Measurements from ENCODE around the gene DENND1A.
"Not testable (repeated sequence)": the region's sequence is repeated elsewhere in the genome, so short reads cannot be mapped to it uniquely, and the experiment has no call there.

Gene DENND1A

DNA sequence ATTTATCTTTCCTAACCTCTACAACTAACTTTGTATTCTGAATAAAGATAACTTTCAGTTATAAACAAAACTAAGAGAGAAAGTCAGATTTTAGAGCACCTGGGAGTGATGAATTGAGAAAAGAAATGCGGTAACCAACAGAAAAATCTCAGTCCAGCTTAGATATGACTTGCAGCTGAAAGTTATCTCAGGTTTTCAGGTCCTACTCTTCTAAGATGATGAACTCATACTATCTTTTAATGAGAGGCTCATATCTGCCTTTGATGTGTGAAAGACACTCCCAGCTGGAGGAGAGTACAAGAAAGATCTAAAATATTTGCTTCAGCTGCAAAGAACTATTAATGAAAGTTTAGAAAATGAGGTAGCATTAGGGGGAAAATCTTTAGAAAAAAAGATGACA lies 190.5 kb downstream of the DENND1A start:
- DNase-seq (ENCODE audit: extremely low read depth, low read depth), result no peak
- TF ChIP-seq CTCF (IDR thresholded peaks at IDR 0.05; ENCODE audit: low read depth, low read length), result no peak

GRCh38 chr9:123738648-123739047 lies 191.3 kb downstream of the DENND1A start:
- DNase-seq (ENCODE audit: extremely low read depth, low read depth), result no peak
- no peak for TF ChIP-seq CTCF (IDR thresholded peaks at IDR 0.05; ENCODE audit: low read depth, low read length)

GRCh38 chr9:123735376-123735775 lies 194.6 kb downstream of the DENND1A start:
- no peak for TF ChIP-seq CTCF (IDR thresholded peaks at IDR 0.05; ENCODE audit: low read depth, low read length)
- no peak for DNase-seq (ENCODE audit: extremely low read depth, low read depth)

DNA sequence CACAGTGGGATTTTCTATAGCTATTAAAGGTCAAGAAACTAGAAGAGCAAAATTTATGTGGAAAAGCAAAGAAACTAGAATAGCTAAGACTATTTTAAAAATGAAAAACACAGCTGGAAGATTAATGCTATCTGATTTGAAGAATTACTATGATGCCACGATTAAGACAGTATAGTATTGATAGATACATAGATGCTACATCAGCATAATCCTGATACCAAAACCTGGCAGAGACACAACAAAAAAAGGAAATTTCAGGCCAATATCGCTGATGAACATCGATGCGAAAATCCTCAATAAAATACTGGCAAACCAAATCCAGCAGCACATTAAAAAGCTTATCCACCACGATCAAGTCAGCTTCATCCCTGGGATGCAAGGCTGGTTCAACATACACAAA lies 201.4 kb downstream of the DENND1A start:
- DNase-seq (ENCODE audit: extremely low read depth, low read depth), result not testable (repeated sequence)

DNA sequence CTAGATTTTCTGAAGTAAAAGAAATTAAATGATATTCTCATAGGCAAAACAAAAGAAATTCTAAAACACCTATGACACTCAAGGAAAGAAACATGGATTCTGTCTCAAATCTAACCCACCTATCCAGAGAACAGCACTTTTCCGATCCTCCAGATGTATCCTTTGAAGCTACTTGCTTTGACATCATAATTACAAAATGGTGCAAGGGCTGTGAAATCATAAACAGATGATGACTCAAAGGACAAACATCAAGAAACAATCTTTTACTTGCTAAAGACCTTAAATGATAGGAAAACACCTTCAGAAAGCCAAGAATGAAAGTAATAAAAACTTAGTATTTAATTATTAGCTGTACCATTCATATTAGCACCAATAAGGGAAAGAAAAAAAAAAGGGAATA lies 202.6 kb downstream of the DENND1A start:
- no peak for TF ChIP-seq CTCF (IDR thresholded peaks at IDR 0.05; ENCODE audit: low read depth, low read length)
- no peak for DNase-seq (ENCODE audit: extremely low read depth, low read depth)

- DNase-seq (ENCODE audit: extremely low read depth, low read depth), result peak; percentile 16
- no peak for TF ChIP-seq CTCF (IDR thresholded peaks at IDR 0.05; ENCODE audit: low read depth, low read length)
These were observed 204.5 kb downstream of the DENND1A start for GRCh38 chr9:123725389-123725788.

- TF ChIP-seq CTCF (IDR thresholded peaks at IDR 0.05; ENCODE audit: low read depth, low read length), result peak; percentile 20
- DNase-seq (ENCODE audit: extremely low read depth, low read depth), result no peak
These were observed 205.6 kb downstream of the DENND1A start for GRCh38 chr9:123724211-123724796.

- TF ChIP-seq CTCF (IDR thresholded peaks at IDR 0.05; ENCODE audit: low read depth, low read length), result no peak
- no peak for DNase-seq (ENCODE audit: extremely low read depth, low read depth)
These were observed 206.6 kb downstream of the DENND1A start for GRCh38 chr9:123723135-123723875.
